ENCODE data around the gene GOLGA1.
A peak's percentile ranks its signal among the peaks of the same experiment; 100 is the strongest.

Gene GOLGA1

DNA sequence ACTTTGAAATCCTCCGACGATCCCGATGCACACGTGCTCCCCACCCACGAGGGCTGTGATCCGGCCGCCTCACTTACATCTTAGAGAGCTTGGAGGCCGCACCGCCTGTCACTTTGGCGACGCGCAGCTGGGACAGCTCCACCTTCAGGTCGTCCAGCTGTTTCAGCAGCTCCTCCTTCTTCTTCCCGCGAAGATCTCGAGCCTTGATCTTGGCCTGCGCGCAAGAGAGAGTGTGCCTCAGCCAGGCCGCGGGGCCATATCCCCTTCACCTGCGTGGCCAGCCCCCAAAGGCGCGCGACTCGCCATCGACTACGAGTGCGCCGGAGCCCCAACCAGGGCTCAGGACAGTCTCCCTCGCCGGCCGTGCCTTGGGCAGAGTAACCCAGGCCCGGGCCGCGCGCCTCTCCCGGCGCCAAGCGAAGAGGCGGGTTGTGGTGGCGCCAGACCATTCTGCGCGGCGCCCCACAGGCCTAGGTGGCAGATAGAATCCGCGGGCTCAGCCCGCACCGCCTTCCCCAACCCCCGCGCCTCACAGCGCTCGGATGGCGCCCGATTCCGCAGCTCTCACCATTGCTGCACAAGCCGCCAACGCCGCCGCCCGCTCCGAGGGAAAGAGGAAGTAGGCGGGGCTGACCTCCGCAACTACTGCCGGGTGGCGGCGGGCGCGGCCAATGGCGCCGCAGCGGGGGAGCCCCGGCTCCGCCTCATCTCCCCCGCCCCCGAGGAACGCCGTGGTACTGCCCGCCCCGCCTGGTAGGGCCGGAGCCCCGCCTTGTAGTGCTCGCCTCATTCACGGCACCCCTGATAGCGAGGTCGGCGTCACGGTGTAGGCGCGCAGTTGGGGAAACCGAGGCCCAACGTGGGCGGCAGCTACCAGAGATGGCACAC is 79.3 kb downstream of the GOLGA1 start, which contains the start of the genes ARPC5L and RPL35:
Gene ARPC5L, plus strand, starts transcription at position 789 of the 888 bp plus-strand sequence. CDS start 7,161 bp downstream, outside the sequence.
Gene RPL35, minus strand, starts transcription at position 616 of the 888 bp plus-strand sequence. Its CDS starts 45 bp downstream, at position 571.
- H3K4me3 ChIP-seq: peak within 1 kb of the TSS; percentile 60 to 78
- peak within 1 kb of the TSS; percentile 81 to 84 for H3K27ac ChIP-seq
- no peaks in the 10 kb centered on the region for H3K27me3 ChIP-seq
- H3K4me1 ChIP-seq: peaks cover 0 to 25% (median 23%) of the 10 kb centered on the region in 4 donors
- DNase-seq: peak; percentile 92 to 96
- peaks cover 33 to 45% (median 37%) of the 10 kb centered on the region in 3 donors for H3K36me3 ChIP-seq
- intact Hi-C loops (cut with DNase I; ENCODE audit: low total_unique reads): loop anchor here (10.0 kb wide), 1 partner anchor 283 kb away; the partner anchor contains the start of gene SCAI
- TF ChIP-seq, protein P1, sequence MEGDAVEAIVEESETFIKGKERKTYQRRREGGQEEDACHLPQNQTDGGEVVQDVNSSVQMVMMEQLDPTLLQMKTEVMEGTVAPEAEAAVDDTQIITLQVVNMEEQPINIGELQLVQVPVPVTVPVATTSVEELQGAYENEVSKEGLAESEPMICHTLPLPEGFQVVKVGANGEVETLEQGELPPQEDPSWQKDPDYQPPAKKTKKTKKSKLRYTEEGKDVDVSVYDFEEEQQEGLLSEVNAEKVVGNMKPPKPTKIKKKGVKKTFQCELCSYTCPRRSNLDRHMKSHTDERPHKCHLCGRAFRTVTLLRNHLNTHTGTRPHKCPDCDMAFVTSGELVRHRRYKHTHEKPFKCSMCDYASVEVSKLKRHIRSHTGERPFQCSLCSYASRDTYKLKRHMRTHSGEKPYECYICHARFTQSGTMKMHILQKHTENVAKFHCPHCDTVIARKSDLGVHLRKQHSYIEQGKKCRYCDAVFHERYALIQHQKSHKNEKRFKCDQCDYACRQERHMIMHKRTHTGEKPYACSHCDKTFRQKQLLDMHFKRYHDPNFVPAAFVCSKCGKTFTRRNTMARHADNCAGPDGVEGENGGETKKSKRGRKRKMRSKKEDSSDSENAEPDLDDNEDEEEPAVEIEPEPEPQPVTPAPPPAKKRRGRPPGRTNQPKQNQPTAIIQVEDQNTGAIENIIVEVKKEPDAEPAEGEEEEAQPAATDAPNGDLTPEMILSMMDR (IDR thresholded peaks at IDR 0.05): peak; percentile 17 to 25
- H3K9me3 ChIP-seq: no peaks in the 10 kb centered on the region

DNA sequence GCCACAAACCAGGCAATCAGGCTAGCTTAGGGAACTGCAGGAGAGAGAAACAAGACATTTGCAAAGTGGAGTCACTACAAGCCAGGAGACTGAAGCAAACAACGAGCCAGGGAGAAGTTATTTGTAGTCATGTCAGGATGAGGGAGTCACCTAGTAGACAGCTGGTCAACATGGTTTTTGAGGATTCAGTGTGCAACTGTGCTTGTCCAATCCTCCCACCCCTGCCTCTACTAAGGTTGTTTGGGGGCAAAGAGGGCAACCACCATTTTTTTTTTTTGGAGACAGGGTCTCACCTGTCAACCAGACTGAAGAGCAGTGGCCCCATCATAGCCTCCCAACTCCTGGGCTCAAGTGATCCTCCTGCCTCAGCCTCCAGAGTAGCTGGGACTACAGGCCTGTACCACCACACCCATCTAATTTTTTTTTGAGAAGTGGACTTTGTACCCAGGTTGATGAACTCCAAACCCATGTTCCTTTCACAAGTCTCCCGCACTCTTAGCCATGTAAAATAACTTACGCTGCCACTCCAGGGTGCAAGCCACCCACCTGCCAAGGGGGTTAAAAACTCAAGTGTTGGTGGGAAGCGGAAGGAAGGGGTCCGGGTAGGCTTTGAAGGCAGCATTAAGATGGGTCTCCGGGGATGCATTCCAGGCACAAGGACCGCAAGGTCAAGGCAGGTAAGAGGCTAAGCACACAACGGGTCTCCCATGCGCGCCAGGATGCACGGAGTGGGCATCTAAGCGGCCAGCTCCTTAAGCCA is 80.1 kb downstream of the GOLGA1 start:
- Histone ChIP-seq H3K4me1 (peaks cover 0 to 25% (median 23%) of the 10 kb centered on the region in 4 donors), H3K36me3 (peaks cover 33 to 53% (median 37%) of the 10 kb centered on the region in 3 donors), H3K27ac (peak overlapping the region; percentile 81 to 84), H3K4me3 (peak overlapping the region; percentile 60 to 78), H3K27me3 (no peaks in the 10 kb centered on the region), H3K9me3 (no peaks in the 10 kb centered on the region)
- DNase-seq: no peak
- intact Hi-C loops (cut with DNase I; ENCODE audit: low total_unique reads): loop anchor here (10.0 kb wide), 1 partner anchor 284 kb away; the partner anchor contains the start of gene SCAI
- TF ChIP-seq, protein P1 (IDR thresholded peaks at IDR 0.05): no peak

DNA sequence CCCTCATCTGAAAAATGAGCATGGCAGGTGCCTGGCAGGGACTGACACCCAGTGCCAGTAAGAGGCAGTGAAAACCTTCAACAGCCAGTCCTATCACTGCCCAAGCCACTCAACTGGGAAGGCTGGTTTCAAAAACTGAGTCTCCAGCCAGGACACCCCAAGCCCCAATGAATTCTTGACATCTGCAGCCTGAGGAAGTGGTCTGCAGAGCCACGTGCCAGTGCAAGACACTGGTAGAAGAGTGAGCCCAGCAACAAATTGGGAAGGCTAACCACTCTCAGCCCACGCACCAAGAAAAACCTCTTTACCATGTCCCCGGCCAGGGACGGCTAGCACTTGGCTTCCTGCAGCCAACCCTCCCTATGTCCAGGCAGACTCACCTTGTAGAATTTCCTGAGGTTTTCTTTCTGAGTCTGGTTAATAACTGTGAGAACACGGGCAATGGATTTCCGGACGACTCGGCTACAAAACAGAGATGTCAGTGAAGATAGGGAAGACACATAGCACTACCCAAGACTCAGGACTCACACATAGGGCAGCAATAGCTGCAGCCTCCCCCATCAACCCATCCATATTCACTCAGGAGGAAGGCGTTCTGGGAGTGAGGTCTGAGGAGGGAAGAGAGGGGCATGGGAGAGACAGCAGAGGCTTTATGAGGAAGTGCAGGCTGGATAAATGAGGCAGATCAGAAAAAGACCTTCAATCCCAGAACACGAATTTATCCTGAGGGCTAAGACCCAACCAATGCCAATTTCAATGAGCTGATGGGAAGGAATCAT is 80.9 kb downstream of the GOLGA1 start:
- no peaks in the 10 kb centered on the region for H3K9me3 ChIP-seq
- H3K27me3 ChIP-seq: no peaks in the 10 kb centered on the region
- peaks cover 33 to 53% (median 37%) of the 10 kb centered on the region in 3 donors for H3K36me3 ChIP-seq
- intact Hi-C loops (cut with DNase I; ENCODE audit: low total_unique reads): loop anchor here (10.0 kb wide), 1 partner anchor 285 kb away; the partner anchor contains the start of gene SCAI
- peak overlapping the region in 1 of 2 donors; percentile 84 for H3K27ac ChIP-seq
- H3K4me3 ChIP-seq: peak overlapping the region in 1 of 2 donors; percentile 78
- H3K4me1 ChIP-seq: peaks cover 0 to 25% (median 23%) of the 10 kb centered on the region in 4 donors
- no peak for DNase-seq
- TF ChIP-seq, protein P1 (IDR thresholded peaks at IDR 0.05): no peak

DNA sequence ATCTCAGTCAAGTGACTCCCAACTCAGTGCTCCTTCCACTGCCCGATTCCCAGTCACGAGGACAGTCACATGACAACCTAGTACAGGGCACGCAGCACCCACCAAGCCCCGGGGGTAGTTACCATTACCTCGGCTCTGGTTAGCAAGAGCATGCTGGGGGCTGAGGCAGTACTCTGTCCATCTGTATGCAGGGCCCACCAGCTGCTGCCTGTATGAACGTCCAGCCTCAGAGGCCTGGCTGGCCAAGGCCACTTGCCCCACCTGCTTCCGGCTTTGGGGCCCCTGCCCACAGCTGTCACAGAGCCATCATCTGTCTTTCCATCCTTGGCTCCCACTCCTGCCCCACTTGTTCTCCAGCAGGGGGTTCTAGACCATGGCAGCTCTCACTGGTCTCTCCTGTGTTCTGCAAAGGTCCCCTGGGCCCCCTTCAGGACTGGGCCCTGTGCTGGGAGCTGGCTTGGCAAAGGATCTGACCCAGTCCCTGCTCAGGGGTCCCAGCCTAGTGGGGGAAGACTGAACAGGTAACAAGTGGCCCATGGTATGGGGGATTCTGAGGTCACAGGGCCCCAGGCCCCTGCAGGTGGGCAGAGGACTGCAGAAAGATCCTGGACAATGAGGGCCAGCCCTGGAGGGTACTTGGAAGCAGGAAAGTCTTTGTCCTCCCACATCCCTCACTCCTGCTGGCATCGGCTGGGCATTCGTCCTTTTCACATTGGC is 82.4 kb downstream of the GOLGA1 start:
- no peaks in the 10 kb centered on the region for H3K27me3 ChIP-seq
- TF ChIP-seq, protein P1 (IDR thresholded peaks at IDR 0.05): no peak
- intact Hi-C loops (cut with DNase I; ENCODE audit: low total_unique reads): no loop called here
- H3K9me3 ChIP-seq: no peaks in the 10 kb centered on the region
- no peak overlapping the region for H3K4me3 ChIP-seq
- H3K4me1 ChIP-seq: peaks cover 0 to 27% (median 23%) of the 10 kb centered on the region in 4 donors
- H3K27ac ChIP-seq: no peak overlapping the region
- no peak for DNase-seq
- H3K36me3 ChIP-seq: peaks cover 33 to 53% (median 37%) of the 10 kb centered on the region in 3 donors

All from tibial artery (tissue), 4 donors.